Gastroesophageal sphincter (tissue), 3 donors: ENCODE results near the gene MPL.

Experiments used
- EP300 ChIP-seq: sonication (generic); formaldehyde crosslinking; IDR thresholded peaks from one replicate; pipeline ENCODE4 v1.6.1; 2017; ENCODE audit warnings: antibody characterized with exemption, mild to moderate bottlenecking
- POLR2A ChIP-seq, 2 donors: fragments of 450-650 bp; IDR thresholded peaks; one replicate each; pipeline ENCODE4 v1.6.1; 2017; ENCODE audit warnings: antibody characterized with exemption in 2 of 2, mild to moderate bottlenecking in 2 of 2, moderate library complexity in 1 of 2
- TF ChIP-seq, protein P1 (sequence below), 4 experiments: fragments of 200-600 bp in 2 of 4; fragments of 450-650 bp in 2 of 4; sonication (generic) in 1 of 4; IDR thresholded peaks; one replicate each; pipeline ENCODE4 v1.5.1; 2017 to 2019; ENCODE audit warnings: antibody characterized with exemption in 4 of 4, mild to moderate bottlenecking in 2 of 4, moderate library complexity in 2 of 4

GRCh38 chr1:43348343-43348808 lies 10.8 kb downstream of the MPL start:
- TF ChIP-seq POLR2A (IDR thresholded peaks at IDR 0.05) (no peak), EP300 (no peak)
- TF ChIP-seq, protein P1, sequence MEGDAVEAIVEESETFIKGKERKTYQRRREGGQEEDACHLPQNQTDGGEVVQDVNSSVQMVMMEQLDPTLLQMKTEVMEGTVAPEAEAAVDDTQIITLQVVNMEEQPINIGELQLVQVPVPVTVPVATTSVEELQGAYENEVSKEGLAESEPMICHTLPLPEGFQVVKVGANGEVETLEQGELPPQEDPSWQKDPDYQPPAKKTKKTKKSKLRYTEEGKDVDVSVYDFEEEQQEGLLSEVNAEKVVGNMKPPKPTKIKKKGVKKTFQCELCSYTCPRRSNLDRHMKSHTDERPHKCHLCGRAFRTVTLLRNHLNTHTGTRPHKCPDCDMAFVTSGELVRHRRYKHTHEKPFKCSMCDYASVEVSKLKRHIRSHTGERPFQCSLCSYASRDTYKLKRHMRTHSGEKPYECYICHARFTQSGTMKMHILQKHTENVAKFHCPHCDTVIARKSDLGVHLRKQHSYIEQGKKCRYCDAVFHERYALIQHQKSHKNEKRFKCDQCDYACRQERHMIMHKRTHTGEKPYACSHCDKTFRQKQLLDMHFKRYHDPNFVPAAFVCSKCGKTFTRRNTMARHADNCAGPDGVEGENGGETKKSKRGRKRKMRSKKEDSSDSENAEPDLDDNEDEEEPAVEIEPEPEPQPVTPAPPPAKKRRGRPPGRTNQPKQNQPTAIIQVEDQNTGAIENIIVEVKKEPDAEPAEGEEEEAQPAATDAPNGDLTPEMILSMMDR (IDR thresholded peaks at IDR 0.05), result no peak
